Fibroblast of lung (primary cell): ENCODE results near the gene RARS1.

ENCODE experiments used
- EZH2 ChIP-seq: IDR thresholded peaks from 2 replicates; pipeline ENCODE4 v1.5.1; 2012; ENCODE audit warnings: low read length, control low read depth, mild to moderate bottlenecking; ENCODE audit errors: missing control alignments
- TF ChIP-seq, protein P1 (sequence below), 2 donors: IDR thresholded peaks in 1 of 2; conservative IDR thresholded peaks in 1 of 2; 1 replicate in 1 of 2; 2 replicates in 1 of 2; pipeline ENCODE4 v1.5.1; 2011 to 2012; ENCODE audit warnings: low read length in 2 of 2, control low read depth in 1 of 2, inconsistent platforms in 1 of 2, low read depth in 1 of 2, mild to moderate bottlenecking in 1 of 2

- TF ChIP-seq, protein P1, sequence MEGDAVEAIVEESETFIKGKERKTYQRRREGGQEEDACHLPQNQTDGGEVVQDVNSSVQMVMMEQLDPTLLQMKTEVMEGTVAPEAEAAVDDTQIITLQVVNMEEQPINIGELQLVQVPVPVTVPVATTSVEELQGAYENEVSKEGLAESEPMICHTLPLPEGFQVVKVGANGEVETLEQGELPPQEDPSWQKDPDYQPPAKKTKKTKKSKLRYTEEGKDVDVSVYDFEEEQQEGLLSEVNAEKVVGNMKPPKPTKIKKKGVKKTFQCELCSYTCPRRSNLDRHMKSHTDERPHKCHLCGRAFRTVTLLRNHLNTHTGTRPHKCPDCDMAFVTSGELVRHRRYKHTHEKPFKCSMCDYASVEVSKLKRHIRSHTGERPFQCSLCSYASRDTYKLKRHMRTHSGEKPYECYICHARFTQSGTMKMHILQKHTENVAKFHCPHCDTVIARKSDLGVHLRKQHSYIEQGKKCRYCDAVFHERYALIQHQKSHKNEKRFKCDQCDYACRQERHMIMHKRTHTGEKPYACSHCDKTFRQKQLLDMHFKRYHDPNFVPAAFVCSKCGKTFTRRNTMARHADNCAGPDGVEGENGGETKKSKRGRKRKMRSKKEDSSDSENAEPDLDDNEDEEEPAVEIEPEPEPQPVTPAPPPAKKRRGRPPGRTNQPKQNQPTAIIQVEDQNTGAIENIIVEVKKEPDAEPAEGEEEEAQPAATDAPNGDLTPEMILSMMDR (conservative IDR thresholded peaks at IDR 0.05 in 1 of 2, IDR thresholded peaks at IDR 0.05 in 1 of 2; ENCODE audit: low read depth in 1 of 2, low read length in 2 of 2), result no peak
- no peak for TF ChIP-seq EZH2
Measured at GRCh38 chr5:168562279-168562678, 76.0 kb downstream of the RARS1 start.
